GF-D8 (cell line): Measurements from ENCODE around the gene FBN2.

ENCODE experiments used
- DNase-seq: peaks from one replicate; lab custom pipeline; 2025; lab: John Stamatoyannopoulos, UW

Gene FBN2

GRCh38 chr5:128252196-128252595 lies 285.8 kb downstream of the FBN2 start:
- DNase-seq = no peak

- no peak for DNase-seq
Measured at GRCh38 chr5:128245974-128246373, 292.1 kb downstream of the FBN2 start.

GRCh38 chr5:128243958-128244582 lies 294.0 kb downstream of the FBN2 start:
- no peak for DNase-seq

GRCh38 chr5:128241051-128241695 lies 296.9 kb downstream of the FBN2 start:
- no peak for DNase-seq

- no peak for DNase-seq
Measured at GRCh38 chr5:128237546-128237945, 300.5 kb downstream of the FBN2 start.

GRCh38 chr5:128237000-128237399 lies 301.0 kb downstream of the FBN2 start:
- no peak for DNase-seq

GRCh38 chr5:128236334-128236733 lies 301.7 kb downstream of the FBN2 start:
- DNase-seq = no peak

- DNase-seq = no peak
Measured at GRCh38 chr5:128234928-128235641, 303.0 kb downstream of the FBN2 start.

GRCh38 chr5:128228521-128228920 lies 309.5 kb downstream of the FBN2 start:
- no peak for DNase-seq

- DNase-seq = no peak
Measured at GRCh38 chr5:128228008-128228407, 310.0 kb downstream of the FBN2 start.

- DNase-seq = no peak
Measured at GRCh38 chr5:128225245-128226030, 312.6 kb downstream of the FBN2 start.

- no peak for DNase-seq
Measured at GRCh38 chr5:128224336-128224735, 313.7 kb downstream of the FBN2 start.

- DNase-seq = no peak
Measured at GRCh38 chr5:128220841-128221240, 317.2 kb downstream of the FBN2 start.

GRCh38 chr5:128216860-128217531 lies 321.0 kb downstream of the FBN2 start:
- DNase-seq = no peak

- DNase-seq = no peak
Measured at GRCh38 chr5:128216285-128216684, 321.8 kb downstream of the FBN2 start.

GRCh38 chr5:128213833-128214232 lies 324.2 kb downstream of the FBN2 start:
- DNase-seq = no peak

GRCh38 chr5:128213340-128213739 lies 324.7 kb downstream of the FBN2 start:
- DNase-seq = no peak

- no peak for DNase-seq
Measured at GRCh38 chr5:128212191-128212806, 325.7 kb downstream of the FBN2 start.

- DNase-seq = no peak
Measured at GRCh38 chr5:128208436-128208835, 329.6 kb downstream of the FBN2 start.
